SH-SY5Y (cell line): ENCODE data around the gene FCHSD2.

Experiments used
- GATA2 ChIP-seq: IDR thresholded peaks from 2 replicates; pipeline ENCODE4 v1.6.1; 2011; ENCODE audit warnings: mild to moderate bottlenecking, low read depth, low read length
- GATA3 ChIP-seq: IDR thresholded peaks from 2 replicates; pipeline ENCODE4 v1.6.1; 2011; ENCODE audit warnings: low read depth, mild to moderate bottlenecking, low read length, moderate library complexity

DNA sequence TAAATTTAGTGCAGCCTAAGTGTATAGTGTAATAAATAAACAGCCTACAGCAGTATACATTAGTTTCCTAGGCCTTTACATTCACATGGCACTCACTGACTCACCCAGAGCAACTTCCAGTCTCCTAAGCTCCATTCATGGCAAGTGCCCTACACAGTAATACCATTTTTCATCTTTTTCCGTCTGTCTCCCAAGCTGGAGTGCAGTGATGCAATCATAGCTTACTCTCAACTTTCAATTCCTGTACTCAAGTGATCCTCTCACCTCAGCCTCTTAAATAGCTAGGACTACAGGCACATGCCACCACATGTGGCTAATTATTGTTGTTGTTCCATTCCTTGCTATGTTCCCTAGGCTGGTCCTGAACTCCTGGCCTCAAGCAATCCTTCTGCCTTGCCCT lies 54.4 kb downstream of the FCHSD2 start:
- TF ChIP-seq GATA2 = no peak
- no peak for TF ChIP-seq GATA3
